Neural progenitor cell (in vitro differentiated cells): ENCODE results near the gene TAGLN. TPM values are rescaled to one million over a fixed set of nuclear protein-coding genes. Genes with fewer than 3 reads are reported as not detected.

ENCODE experiments used
- DNase-seq: peaks from one replicate; pipeline ENCODE4 v3.0.0-alpha.2; 2016; ENCODE audit warnings: low spot score
- H2AFZ ChIP-seq: fragments of 200-600 bp; sonication (generic); replicated peaks from 2 replicates; pipeline ENCODE4 v1.6.1; 2016; ENCODE audit warnings: antibody characterized with exemption
- H3F3A ChIP-seq: fragments of 200-600 bp; sonication (generic); 2 replicates; pipeline ENCODE4 v1.6.1; 2016; ENCODE audit warnings: antibody characterized with exemption, low read depth
- H3K27ac ChIP-seq: fragments of 200-600 bp; sonication (generic); 2 replicates; pipeline ENCODE4 v1.5.1; 2016; ENCODE audit warnings: mild to moderate bottlenecking
- H3K27me3 ChIP-seq: fragments of 200-600 bp; sonication (generic); 2 replicates; pipeline ENCODE4 v1.6.1; 2016; ENCODE audit warnings: mild to moderate bottlenecking, moderate library complexity
- H3K36me3 ChIP-seq: fragments of 200-600 bp; sonication (generic); 2 replicates; pipeline ENCODE4 v1.5.1; 2016
- H3K4me1 ChIP-seq: fragments of 200-600 bp; sonication (generic); 2 replicates; pipeline ENCODE4 v1.6.1; 2016; ENCODE audit warnings: mixed run types
- H3K4me2 ChIP-seq: fragments of 200-600 bp; sonication (generic); 2 replicates; pipeline ENCODE4 v1.6.1; 2016
- H3K4me3 ChIP-seq: fragments of 200-600 bp; sonication (generic); 2 replicates; pipeline ENCODE4 v1.5.1; 2016
- H3K79me2 ChIP-seq: fragments of 200-600 bp; sonication (generic); 2 replicates; pipeline ENCODE4 v1.6.1; 2016; ENCODE audit warnings: low read depth
- H3K9ac ChIP-seq: fragments of 200-600 bp; sonication (generic); 2 replicates; pipeline ENCODE4 v1.6.1; 2016
- H3K9me3 ChIP-seq: fragments of 200-600 bp; sonication (generic); 2 replicates; pipeline ENCODE4 v1.5.1; 2016; ENCODE audit warnings: low read depth
- H4K20me1 ChIP-seq: fragments of 200-600 bp; sonication (generic); 2 replicates; pipeline ENCODE4 v1.6.1; 2016; ENCODE audit warnings: low read depth
- H3K27ac Mint-ChIP-seq: 3 replicates; pipeline ENCODE4 v1.8.0; 2021; ENCODE audit warnings: mixed read lengths
- H3K27me3 Mint-ChIP-seq: 2 replicates; pipeline ENCODE4 v1.8.0; 2022; ENCODE audit warnings: low read depth, mild to moderate bottlenecking, inconsistent platforms, moderate library complexity, mixed read lengths; ENCODE audit not compliant: insufficient read depth
- H3K36me3 Mint-ChIP-seq: 3 replicates; pipeline ENCODE4 v1.8.0; 2021; ENCODE audit warnings: mixed read lengths
- H3K4me1 Mint-ChIP-seq: 3 replicates; pipeline ENCODE4 v1.8.0; 2021; ENCODE audit warnings: mixed read lengths
- H3K4me3 Mint-ChIP-seq: 3 replicates; pipeline ENCODE4 v1.8.0; 2021; ENCODE audit warnings: mild to moderate bottlenecking, moderate library complexity, mixed read lengths
- H3K9me3 Mint-ChIP-seq: 3 replicates; pipeline ENCODE4 v1.8.0; 2020; ENCODE audit warnings: mixed read lengths
- EZH2 ChIP-seq: fragments of 200-600 bp; sonication (generic); IDR thresholded peaks from 2 replicates; pipeline ENCODE4 v1.6.1; 2017; ENCODE audit warnings: antibody characterized with exemption, mild to moderate bottlenecking, moderate library complexity
- EZH2phosphoT487 ChIP-seq: fragments of 200-600 bp; sonication (generic); IDR thresholded peaks from 2 replicates; pipeline ENCODE4 v1.6.1; 2017; ENCODE audit warnings: antibody characterized with exemption
- total RNA-seq: library from RNA; depleted of rRNA; stranded (reverse); fragments of >200 nt; gene quantifications from 2 replicates; pipeline ENCODE4 v1.2.3, GENCODE V29; 2015; ENCODE audit warnings: low replicate concordance
- TF ChIP-seq, protein P1 (sequence below): fragments of 200-600 bp; sonication (generic); IDR thresholded peaks from 2 replicates; pipeline ENCODE4 v1.5.1; 2017; ENCODE audit warnings: antibody characterized with exemption, mild to moderate bottlenecking

TAGLN gene
- total RNA-seq, 1 donor from 2014 or later: 24.5 TPM

DNA sequence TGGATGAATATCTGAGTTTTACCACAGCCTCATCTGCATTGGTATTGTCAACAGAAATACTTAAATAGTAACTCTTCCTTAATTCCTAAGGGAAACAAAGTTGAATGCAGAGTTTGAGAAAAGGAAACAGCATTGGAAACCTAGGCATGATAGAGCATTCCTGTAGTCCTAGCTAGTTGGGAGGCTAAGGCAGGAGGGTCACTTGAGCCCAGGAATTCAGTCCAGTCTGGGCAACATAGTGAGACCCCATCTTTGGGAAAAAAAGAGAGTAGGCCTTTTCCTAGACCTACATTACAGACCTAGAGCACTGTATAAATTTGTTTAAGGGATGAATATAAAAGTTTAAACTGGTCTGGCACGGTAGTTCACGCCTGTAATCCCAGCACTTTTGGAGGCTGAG lies 41.7 kb upstream of the TAGLN start:
- Histone ChIP-seq H3K4me2 (no peak overlapping the region), H2AFZ (no peak overlapping the region), H3F3A (peaks cover 15% of the 10 kb centered on the region), H4K20me1 (peaks cover 87% of the 10 kb centered on the region), H3K27ac (no peak overlapping the region), H3K9ac (no peak overlapping the region), H3K9me3 (no peaks in the 10 kb centered on the region), H3K36me3 (peaks cover 16% of the 10 kb centered on the region), H3K4me1 (no peaks in the 10 kb centered on the region), H3K4me3 (no peak overlapping the region), H3K79me2 (peaks cover 100% of the 10 kb centered on the region), H3K27me3 (no peaks in the 10 kb centered on the region)
- TF ChIP-seq, protein P1, sequence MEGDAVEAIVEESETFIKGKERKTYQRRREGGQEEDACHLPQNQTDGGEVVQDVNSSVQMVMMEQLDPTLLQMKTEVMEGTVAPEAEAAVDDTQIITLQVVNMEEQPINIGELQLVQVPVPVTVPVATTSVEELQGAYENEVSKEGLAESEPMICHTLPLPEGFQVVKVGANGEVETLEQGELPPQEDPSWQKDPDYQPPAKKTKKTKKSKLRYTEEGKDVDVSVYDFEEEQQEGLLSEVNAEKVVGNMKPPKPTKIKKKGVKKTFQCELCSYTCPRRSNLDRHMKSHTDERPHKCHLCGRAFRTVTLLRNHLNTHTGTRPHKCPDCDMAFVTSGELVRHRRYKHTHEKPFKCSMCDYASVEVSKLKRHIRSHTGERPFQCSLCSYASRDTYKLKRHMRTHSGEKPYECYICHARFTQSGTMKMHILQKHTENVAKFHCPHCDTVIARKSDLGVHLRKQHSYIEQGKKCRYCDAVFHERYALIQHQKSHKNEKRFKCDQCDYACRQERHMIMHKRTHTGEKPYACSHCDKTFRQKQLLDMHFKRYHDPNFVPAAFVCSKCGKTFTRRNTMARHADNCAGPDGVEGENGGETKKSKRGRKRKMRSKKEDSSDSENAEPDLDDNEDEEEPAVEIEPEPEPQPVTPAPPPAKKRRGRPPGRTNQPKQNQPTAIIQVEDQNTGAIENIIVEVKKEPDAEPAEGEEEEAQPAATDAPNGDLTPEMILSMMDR: no peak
- no peak for TF ChIP-seq EZH2phosphoT487
- TF ChIP-seq EZH2: no peak
- no peak overlapping the region for H3K4me3 Mint-ChIP-seq
- H3K27ac Mint-ChIP-seq: no peak overlapping the region
- H3K9me3 Mint-ChIP-seq: no peaks in the 10 kb centered on the region
- no peaks in the 10 kb centered on the region for H3K4me1 Mint-ChIP-seq
- peaks cover 14% of the 10 kb centered on the region for H3K36me3 Mint-ChIP-seq
- no peak for DNase-seq
- H3K27me3 Mint-ChIP-seq: peaks cover 2% of the 10 kb centered on the region

DNA sequence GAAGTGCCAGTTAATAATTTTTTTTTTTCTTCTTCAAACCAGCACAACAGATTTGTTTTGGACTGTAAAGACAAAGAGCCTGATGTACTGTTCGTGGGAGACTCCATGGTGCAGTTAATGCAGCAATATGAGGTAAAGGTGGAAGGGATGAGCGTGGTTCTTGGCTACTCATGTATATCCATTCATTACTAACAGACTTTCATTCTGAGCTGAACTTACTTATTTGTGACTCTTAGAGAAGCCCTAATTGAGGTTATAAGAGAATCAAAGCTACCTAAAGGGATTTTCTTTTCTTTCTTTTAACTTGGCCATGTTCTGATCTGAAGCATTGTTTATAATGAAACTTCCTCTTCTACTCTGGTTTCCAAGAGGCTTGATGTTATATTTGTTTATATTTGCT lies 39.3 kb upstream of the TAGLN start:
- Mint-ChIP-seq H3K27me3 (peaks cover 2% of the 10 kb centered on the region), H3K9me3 (no peaks in the 10 kb centered on the region), H3K4me3 (no peak overlapping the region), H3K27ac (no peak overlapping the region), H3K36me3 (peaks cover 22% of the 10 kb centered on the region), H3K4me1 (no peaks in the 10 kb centered on the region)
- peaks cover 84% of the 10 kb centered on the region for H3K79me2 ChIP-seq
- no peak for DNase-seq
- H2AFZ ChIP-seq: no peak overlapping the region
- H3K9me3 ChIP-seq: no peaks in the 10 kb centered on the region
- no peak overlapping the region for H3K4me2 ChIP-seq
- no peaks in the 10 kb centered on the region for H3K27me3 ChIP-seq
- no peaks in the 10 kb centered on the region for H3K4me1 ChIP-seq
- H4K20me1 ChIP-seq: peaks cover 68% of the 10 kb centered on the region
- TF ChIP-seq, protein P1: no peak
- TF ChIP-seq EZH2phosphoT487 (no peak), EZH2 (no peak)
- H3K9ac ChIP-seq: no peak overlapping the region
- peaks cover 19% of the 10 kb centered on the region for H3K36me3 ChIP-seq
- H3K4me3 ChIP-seq: no peak overlapping the region
- peaks cover 13% of the 10 kb centered on the region for H3F3A ChIP-seq
- H3K27ac ChIP-seq: no peak overlapping the region

DNA sequence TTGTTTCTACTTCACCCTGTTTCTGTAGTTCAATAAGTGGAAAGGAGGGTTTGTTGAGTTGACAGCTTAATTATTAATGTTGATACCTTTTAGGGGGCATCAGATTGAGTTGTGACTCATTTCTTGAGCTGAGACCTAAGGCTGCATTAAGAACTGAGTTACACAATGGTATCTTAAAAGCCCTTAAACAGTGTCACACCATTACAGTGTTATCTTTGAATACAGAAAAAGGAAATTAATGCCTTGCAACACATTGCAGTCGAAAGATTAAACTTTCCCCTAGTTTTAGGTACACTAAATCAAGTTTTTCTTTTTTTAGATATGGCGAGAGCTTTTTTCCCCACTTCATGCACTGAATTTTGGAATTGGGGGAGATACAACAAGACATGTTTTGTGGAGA lies 38.3 kb upstream of the TAGLN start:
- H4K20me1 ChIP-seq: peaks cover 59% of the 10 kb centered on the region
- no peak overlapping the region for H3K27ac Mint-ChIP-seq
- no peak overlapping the region for H3K9ac ChIP-seq
- H3K4me1 ChIP-seq: no peaks in the 10 kb centered on the region
- H3K4me3 ChIP-seq: no peak overlapping the region
- H3K4me1 Mint-ChIP-seq: no peaks in the 10 kb centered on the region
- H3K4me3 Mint-ChIP-seq: no peak overlapping the region
- H3F3A ChIP-seq: peaks cover 9% of the 10 kb centered on the region
- H3K79me2 ChIP-seq: peaks cover 79% of the 10 kb centered on the region
- TF ChIP-seq, protein P1: no peak
- TF ChIP-seq EZH2phosphoT487: no peak
- no peak for TF ChIP-seq EZH2
- H3K9me3 ChIP-seq: no peaks in the 10 kb centered on the region
- no peaks in the 10 kb centered on the region for H3K9me3 Mint-ChIP-seq
- no peak overlapping the region for H3K27ac ChIP-seq
- peaks cover 2% of the 10 kb centered on the region for H3K27me3 Mint-ChIP-seq
- H3K4me2 ChIP-seq: no peak overlapping the region
- no peak overlapping the region for H2AFZ ChIP-seq
- peaks cover 25% of the 10 kb centered on the region for H3K36me3 Mint-ChIP-seq
- H3K36me3 ChIP-seq: peaks cover 19% of the 10 kb centered on the region
- DNase-seq: no peak
- no peaks in the 10 kb centered on the region for H3K27me3 ChIP-seq
